Skeletal muscle cell (primary cell): ENCODE results near the gene OR6J1.
"Not testable (repeated sequence)": the region's sequence is repeated elsewhere in the genome, so short reads cannot be mapped to it uniquely, and the experiment has no call there.

Experiments
- DNase-seq: peaks from one replicate; pipeline ENCODE4 v3.0.0-alpha.2; 2010; ENCODE audit warnings: low read depth
- H3K4me3 ChIP-seq: 2 replicates; pipeline ENCODE4 v1.5.1; 2011; ENCODE audit warnings: low read depth, mild to moderate bottlenecking, control low read depth, low read length, moderate library complexity

OR6J1 gene

GRCh38 chr14:22588526-22589095 is 55.5 kb downstream of the OR6J1 start:
- peak overlapping the region; percentile 96 for H3K4me3 ChIP-seq
- no peak for DNase-seq

- peak overlapping the region; percentile 96 for H3K4me3 ChIP-seq
- DNase-seq, result not testable (repeated sequence)
Measured at GRCh38 chr14:22587677-22588422, 56.3 kb downstream of the OR6J1 start.

GRCh38 chr14:22587247-22587646 is 56.9 kb downstream of the OR6J1 start:
- H3K4me3 ChIP-seq, result no peak overlapping the region
- no peak for DNase-seq

- no peak overlapping the region for H3K4me3 ChIP-seq
- DNase-seq, result no peak
Measured at GRCh38 chr14:22583994-22584393, 60.2 kb downstream of the OR6J1 start.
